HepG2 (cell line): Measurements from ENCODE around the gene SF3B2. TPM values are rescaled to one million over a fixed set of nuclear protein-coding genes. Genes with fewer than 3 reads are reported as not detected.

Experiments used
- ATAC-seq: fragments of 200-7000 bp; cut with Tn5 transposase; 3 replicates; pipeline ENCODE4 v1.9.1; 2020; ENCODE audit warnings: mild to moderate bottlenecking, moderate library complexity
- BruUV-seq: library from RNA; stranded (reverse); fragments of 400-500 nt; replicated peaks from 2 replicates; lab custom pipeline; 2021; lab: Mats Ljungman, UMichigan
- CTCF ChIA-PET: fragments of 300-600 bp; formaldehyde crosslinking; extraction: SDS; loops from one replicate; lab custom pipeline; 2021; ENCODE audit warnings: low total read pairs, inconsistent platforms, low intra/inter-chr PET ratio; lab: Yijun Ruan, JAX
- POLR2A ChIA-PET: fragments of 350-600 bp; sonication (Branson Sonifier 250); formaldehyde crosslinking; loops from one replicate; lab custom pipeline; 2020; ENCODE audit warnings: antibody characterized with exemption, inconsistent platforms; lab: Yijun Ruan, JAX
- DNase-seq: peaks from one replicate; pipeline ENCODE4 v3.0.0-alpha.2; 2015; ENCODE audit warnings: low spot score
- FAIRE-seq: peaks from 3 replicates; lab custom pipeline; 2011; peaks lifted over from hg19 to GRCh38; lab: Jason Lieb, UNC
- H2AFZ ChIP-seq: one replicate; pipeline ENCODE4 v1.6.1; 2011; ENCODE audit warnings: low read length, inconsistent platforms
- H3K27ac ChIP-seq: fragments of 300-600 bp; 3 replicates; pipeline ENCODE4 v1.8.0; 2011; ENCODE audit warnings: mixed run types, mild to moderate bottlenecking, mixed read lengths, low read length, inconsistent platforms; ENCODE audit not compliant: insufficient read depth; ENCODE audit errors: extremely low read length
- H3K27me3 ChIP-seq, 2 experiments: fragments of 200-600 bp in 1 of 2; 2 replicates in 1 of 2; 3 replicates in 1 of 2; pipeline versions ENCODE4 v1.6.0 to v1.8.0; 2011; ENCODE audit warnings: low read length in 2 of 2, mild to moderate bottlenecking in 2 of 2, moderate library complexity in 2 of 2, inconsistent platforms in 1 of 2; ENCODE audit not compliant: insufficient read depth in 2 of 2, control insufficient read depth in 1 of 2
- H3K36me3 ChIP-seq, 2 experiments: fragments of 200-600 bp in 1 of 2; replicated peaks in 1 of 2; 2 replicates in 1 of 2; 3 replicates in 1 of 2; pipeline versions ENCODE4 v1.5.1 to v1.8.0; 2011; ENCODE audit warnings: low read length in 2 of 2, inconsistent platforms in 1 of 2; ENCODE audit not compliant: insufficient read depth in 2 of 2, control insufficient read depth in 1 of 2
- H3K4me1 ChIP-seq: 2 replicates; pipeline ENCODE4 v1.5.1; 2012; ENCODE audit warnings: low read length, inconsistent platforms; ENCODE audit not compliant: insufficient read depth
- H3K4me2 ChIP-seq: 2 replicates; pipeline ENCODE4 v1.6.0; 2011; ENCODE audit warnings: low read depth, low read length, inconsistent platforms
- H3K4me3 ChIP-seq, 3 experiments: fragments of 200-600 bp in 1 of 3; sonication (generic), shearing (Covaris generic) in 1 of 3; replicated peaks in 1 of 3; 2 replicates each; pipeline ENCODE4 v1.5.1; 2011 to 2016; ENCODE audit warnings: low read length in 3 of 3, inconsistent platforms in 2 of 3, low read depth in 2 of 3, mild to moderate bottlenecking in 2 of 3, control low read depth in 1 of 3, mixed read lengths in 1 of 3; ENCODE audit not compliant: insufficient read depth in 1 of 3
- H3K79me2 ChIP-seq: one replicate; pipeline ENCODE4 v1.6.1; 2011; ENCODE audit warnings: low read length, inconsistent platforms; ENCODE audit not compliant: insufficient read depth
- H3K9ac ChIP-seq: 2 replicates; pipeline ENCODE4 v1.6.0; 2011; ENCODE audit warnings: mild to moderate bottlenecking, low read depth, low read length, inconsistent platforms; ENCODE audit not compliant: insufficient read depth
- H3K9me3 ChIP-seq: 2 replicates; pipeline ENCODE4 v1.5.1; 2012; ENCODE audit warnings: mild to moderate bottlenecking, low read length
- H4K20me1 ChIP-seq: 2 replicates; pipeline ENCODE4 v1.6.0; 2011; ENCODE audit warnings: inconsistent platforms, mild to moderate bottlenecking, low read length, moderate library complexity; ENCODE audit not compliant: insufficient read depth
- ARID2 ChIP-seq: sonication (generic); formaldehyde crosslinking; IDR thresholded peaks from 2 replicates; pipeline ENCODE4 v1.8.1; 2022; ENCODE audit warnings: mild to moderate bottlenecking, missing genetic modification reagents, borderline replicate concordance
- CENPX ChIP-seq: sonication (generic); formaldehyde crosslinking; IDR thresholded peaks from 2 replicates; pipeline ENCODE4 v1.9.0; 2021; ENCODE audit warnings: mild to moderate bottlenecking, missing genetic modification reagents, moderate library complexity
- HMGA1 ChIP-seq: sonication (generic); formaldehyde crosslinking; conservative IDR thresholded peaks from 2 replicates; pipeline ENCODE4 v1.4.0; 2020; ENCODE audit warnings: missing genetic modification reagents
- NCOR1 ChIP-seq: fragments of 200-600 bp; sonication (generic); IDR thresholded peaks from 2 replicates; pipeline ENCODE4 v1.7.0; 2017; ENCODE audit warnings: antibody characterized with exemption, low read length, borderline replicate concordance
- PHF8 ChIP-seq: sonication (generic); formaldehyde crosslinking; IDR thresholded peaks from 2 replicates; pipeline ENCODE4 v1.5.0; 2020; ENCODE audit warnings: missing genetic modification reagents
- RFX1 ChIP-seq: fragments of 450-650 bp; IDR thresholded peaks from 2 replicates; pipeline ENCODE4 v1.6.1; 2017
- SAFB2 ChIP-seq: sonication (generic); formaldehyde crosslinking; IDR thresholded peaks from 2 replicates; pipeline ENCODE4 v1.5.1; 2020; ENCODE audit warnings: missing genetic modification reagents, low read depth, mild to moderate bottlenecking, borderline replicate concordance
- SKIL ChIP-seq: sonication (generic); formaldehyde crosslinking; IDR thresholded peaks from 2 replicates; pipeline ENCODE4 v1.8.0; 2022; ENCODE audit warnings: missing genetic modification reagents, mild to moderate bottlenecking, moderate library complexity, borderline replicate concordance
- SNAPC2 ChIP-seq: sonication (generic); formaldehyde crosslinking; IDR thresholded peaks from 2 replicates; pipeline ENCODE4 v1.8.1; 2022; ENCODE audit warnings: mild to moderate bottlenecking, missing genetic modification reagents
- SRSF1 ChIP-seq: fragments of 200-400 bp; formaldehyde crosslinking; optimal IDR thresholded peaks from 2 replicates; pipeline ENCODE3; 2017; ENCODE audit warnings: mild to moderate bottlenecking, low read depth, low read length, moderate library complexity
- SYNCRIP ChIP-seq: fragments of 200-400 bp; formaldehyde crosslinking; IDR thresholded peaks from 2 replicates; pipeline ENCODE4 v1.6.1; 2018; ENCODE audit warnings: mild to moderate bottlenecking, low read depth, low read length; ENCODE audit not compliant: insufficient read depth
- TEAD3 ChIP-seq: optimal IDR thresholded peaks from 2 replicates; pipeline ENCODE3; 2016; ENCODE audit warnings: borderline replicate concordance
- ZFP41 ChIP-seq: sonication (generic); formaldehyde crosslinking; IDR thresholded peaks from 2 replicates; pipeline ENCODE4 v1.4.0; 2020; ENCODE audit warnings: mild to moderate bottlenecking, missing genetic modification reagents, borderline replicate concordance
- ZKSCAN1 ChIP-seq: fragments of 150-350 bp; IDR thresholded peaks from 2 replicates; pipeline ENCODE4 v1.6.1; 2014; ENCODE audit warnings: low read length
- ZNF143 ChIP-seq: sonication (generic); formaldehyde crosslinking; IDR thresholded peaks from 2 replicates; pipeline ENCODE4 v1.4.0; 2020; ENCODE audit warnings: missing genetic modification reagents
- ZNF326 ChIP-seq: sonication (generic); formaldehyde crosslinking; IDR thresholded peaks from 2 replicates; pipeline ENCODE4 v1.4.0; 2020; ENCODE audit warnings: missing genetic modification reagents, borderline replicate concordance
- ZNF335 ChIP-seq: sonication (generic); formaldehyde crosslinking; IDR thresholded peaks from 2 replicates; pipeline ENCODE4 v1.4.0; 2020; ENCODE audit warnings: missing genetic modification reagents
- WGBS: methylation state at CpG from one replicate; pipeline ENCODE4 v1.1.6; 2017; ENCODE audit warnings: low lambda C conversion rate; 5-methylcytosine and 5-hydroxymethylcytosine counted together
- in situ Hi-C: cut with HindIII; loops from 2 replicates; pipeline ENCODE4 v1.10.0; 2017; ENCODE audit warnings: low pct_unique_long_range_greater_than_20kb; ENCODE audit not compliant: extremely low pct_ligation_motif_present
- intact Hi-C: fragments of 100-400 bp; cut with micrococcal nuclease; formaldehyde crosslinking; loops from one replicate; pipeline ENCODE4 v1.10.0; 2022; ENCODE audit not compliant: unreplicated experiment
- polyA plus RNA-seq, 8 experiments: library from polyadenylated mRNA; depleted of rRNA in 3 of 8; stranded (reverse) in 7 of 8; unstranded in 1 of 8; fragments of >200 nt; fragmentation: Illumina TruSeq in 4 of 8; extraction: Trizol in 4 of 8; gene quantifications; 2 replicates each; pipeline versions ENCODE4 v1.2.1 to v1.2.3, GENCODE V29; 2011 to 2016; ENCODE audit warnings: low read depth in 4 of 8, missing spikeins in 1 of 8, mixed read lengths in 1 of 8; ENCODE audit not compliant: insufficient read depth in 1 of 8
- total RNA-seq, 5 experiments: library from RNA; depleted of rRNA; stranded (reverse); fragments of >200 nt; fragmentation: Illumina TruSeq; extraction: Trizol; gene quantifications; 2 replicates each; pipeline ENCODE4 v1.2.3, GENCODE V29; 2016; ENCODE audit warnings: low read depth in 1 of 5
- TF ChIP-seq, protein P1 (sequence below): sonication (generic); formaldehyde crosslinking; IDR thresholded peaks from 2 replicates; pipeline ENCODE4 v1.4.0; 2020; ENCODE audit warnings: missing genetic modification reagents

The SF3B2 gene
- total and polyA plus RNA-seq, 2 of the 13 experiments (the other 11 are each of a cell fraction or from before 2014, with no cell fraction given) = 70.4 to 153 TPM

- Histone ChIP-seq H2AFZ (no peak overlapping the region), H3K4me2 (no peak overlapping the region), H3K27ac (no peak overlapping the region), H3K79me2 (no peaks in the 10 kb centered on the region), H3K9ac (no peak overlapping the region), H3K4me3 (no peak overlapping the region), H3K4me1 (peaks cover 13% of the 10 kb centered on the region), H4K20me1 (no peaks in the 10 kb centered on the region), H3K27me3 (peaks cover 8 to 11% of the 10 kb centered on the region in 2 experiments; a peak in 2 of 5 replicates), H3K9me3 (no peaks in the 10 kb centered on the region), H3K36me3 (no peaks in the 10 kb centered on the region)
- POLR2A ChIA-PET = interaction anchor here (1.2 kb wide), 1 partner anchor 12 kb away, joined by 4 read pairs; the partner anchor contains the start of gene SF3B2
- in situ Hi-C loops = no loop called here
- 52% methylated on average over 3 of the region's 3 CpGs for WGBS
- TF ChIP-seq ZNF326 (CRISPR knock-in tag) (no peak), SAFB2 (CRISPR knock-in tag) (no peak), SKIL (CRISPR knock-in tag) (no peak), ZNF335 (CRISPR knock-in tag) (no peak), HMGA1 (no peak), ZNF143 (no peak), TEAD3 (CRISPR knock-in tag) (no peak), SRSF1 (no peak), ARID2 (CRISPR knock-in tag) (no peak), CENPX (CRISPR knock-in tag) (no peak), ZKSCAN1 (no peak), SNAPC2 (no peak), SYNCRIP (no peak), NCOR1 (no peak), RFX1 (no peak), PHF8 (CRISPR knock-in tag) (no peak), ZFP41 (CRISPR knock-in tag) (no peak)
- TF ChIP-seq, protein P1, sequence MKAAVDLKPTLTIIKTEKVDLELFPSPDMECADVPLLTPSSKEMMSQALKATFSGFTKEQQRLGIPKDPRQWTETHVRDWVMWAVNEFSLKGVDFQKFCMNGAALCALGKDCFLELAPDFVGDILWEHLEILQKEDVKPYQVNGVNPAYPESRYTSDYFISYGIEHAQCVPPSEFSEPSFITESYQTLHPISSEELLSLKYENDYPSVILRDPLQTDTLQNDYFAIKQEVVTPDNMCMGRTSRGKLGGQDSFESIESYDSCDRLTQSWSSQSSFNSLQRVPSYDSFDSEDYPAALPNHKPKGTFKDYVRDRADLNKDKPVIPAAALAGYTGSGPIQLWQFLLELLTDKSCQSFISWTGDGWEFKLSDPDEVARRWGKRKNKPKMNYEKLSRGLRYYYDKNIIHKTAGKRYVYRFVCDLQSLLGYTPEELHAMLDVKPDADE (CRISPR knock-in tag) = no peak
- DNase-seq (no peak), FAIRE-seq (no peak), ATAC-seq (no peak)
- BruUV-seq = no TSS peak
- CTCF ChIA-PET = no interaction called here
- intact Hi-C loops = no loop called here
Measured at GRCh38 chr11:66039765-66040164, 12.4 kb upstream of the SF3B2 start.
